GM12878 (cell line): ENCODE data around the gene CCDC51. TPM values are rescaled to one million over a fixed set of nuclear protein-coding genes. Genes with fewer than 3 reads are reported as not detected.

ENCODE experiments used
- BHLHE40 ChIP-seq, 2 experiments: fragments of 450-650 bp in 1 of 2; IDR thresholded peaks; 2 replicates each; pipeline ENCODE4 v1.6.1; 2011 to 2017; ENCODE audit warnings: low read depth in 2 of 2, borderline replicate concordance in 1 of 2, improper control_type of control experiment in 1 of 2, low read length in 1 of 2, mild to moderate bottlenecking in 1 of 2
- CBFB ChIP-seq: IDR thresholded peaks from 2 replicates; pipeline ENCODE4 v1.6.1; 2016; ENCODE audit warnings: antibody characterized with exemption, low read depth
- CTCF ChIP-seq, 3 experiments: IDR thresholded peaks in 2 of 3; conservative IDR thresholded peaks in 1 of 3; 2 replicates each; pipeline ENCODE4 v1.5.1; 2011; ENCODE audit warnings: low read depth in 3 of 3, low read length in 3 of 3, mild to moderate bottlenecking in 3 of 3, control low read depth in 2 of 3, moderate library complexity in 2 of 3, inconsistent platforms in 1 of 3, mixed read lengths in 1 of 3; ENCODE audit not compliant: control insufficient read depth in 2 of 3, insufficient read depth in 1 of 3; ENCODE audit errors: extremely low read depth in 1 of 3
- ELK1 ChIP-seq: IDR thresholded peaks from 2 replicates; pipeline ENCODE4 v1.6.1; 2012; ENCODE audit warnings: low read depth, low read length, improper control_type of control experiment
- FOS ChIP-seq: IDR thresholded peaks from 3 replicates; pipeline ENCODE4 v1.6.1; 2011; ENCODE audit warnings: borderline replicate concordance; ENCODE audit not compliant: insufficient read length; ENCODE audit errors: extremely low read depth
- FOXK2 ChIP-seq: fragments of 450-650 bp; IDR thresholded peaks from 2 replicates; pipeline ENCODE4 v1.6.1; 2017; ENCODE audit warnings: mild to moderate bottlenecking, moderate library complexity
- HCFC1 ChIP-seq: fragments of 150-350 bp; IDR thresholded peaks from 2 replicates; pipeline ENCODE4 v1.6.1; 2014; ENCODE audit warnings: low read length
- HDAC2 ChIP-seq: fragments of 200-600 bp; sonication (generic); IDR thresholded peaks from 2 replicates; pipeline ENCODE4 v1.6.1; 2017
- HDAC6 ChIP-seq: fragments of 200-600 bp; sonication (generic); IDR thresholded peaks from one replicate; pipeline ENCODE4 v1.8.0; 2017; ENCODE audit warnings: antibody characterized with exemption; ENCODE audit not compliant: unreplicated experiment
- HSF1 ChIP-seq: fragments of 150-350 bp; IDR thresholded peaks from 2 replicates; pipeline ENCODE4 v1.6.1; 2014; ENCODE audit warnings: mild to moderate bottlenecking, low read depth, low read length
- IKZF1 ChIP-seq: fragments of 450-650 bp; conservative IDR thresholded peaks from 2 replicates; pipeline ENCODE4 v1.6.1; 2017; ENCODE audit warnings: antibody characterized with exemption, mild to moderate bottlenecking
- MAX ChIP-seq: IDR thresholded peaks from 2 replicates; pipeline ENCODE4 v1.6.1; 2012; ENCODE audit warnings: low read depth, low read length, improper control_type of control experiment
- MYC ChIP-seq: IDR thresholded peaks from 2 replicates; pipeline ENCODE4 v1.6.1; 2011; ENCODE audit warnings: mild to moderate bottlenecking, low read length, moderate library complexity, inconsistent platforms; ENCODE audit not compliant: insufficient read depth, insufficient replicate concordance, insufficient read length, severe bottlenecking
- NBN ChIP-seq: fragments of 450-650 bp; IDR thresholded peaks from 2 replicates; pipeline ENCODE4 v1.6.1; 2016
- NFYA ChIP-seq: IDR thresholded peaks from 2 replicates; pipeline ENCODE4 v1.6.1; 2011; ENCODE audit warnings: low read depth, mild to moderate bottlenecking, low read length, improper control_type of control experiment, borderline replicate concordance
- NR2F1 ChIP-seq: fragments of 450-650 bp; conservative IDR thresholded peaks from 2 replicates; pipeline ENCODE4 v1.6.1; 2017; ENCODE audit warnings: mild to moderate bottlenecking
- NRF1 ChIP-seq: conservative IDR thresholded peaks from 2 replicates; pipeline ENCODE4 v1.6.1; 2011; ENCODE audit warnings: mild to moderate bottlenecking, low read depth, low read length, improper control_type of control experiment
- PAX5 ChIP-seq: IDR thresholded peaks from 2 replicates; pipeline ENCODE4 v1.6.1; 2011; ENCODE audit warnings: low read depth, low read length, borderline replicate concordance
- POLR2A ChIP-seq: IDR thresholded peaks from 2 replicates; pipeline ENCODE4 v1.6.1; 2011; ENCODE audit warnings: low read depth, mild to moderate bottlenecking, low read length
- RBBP5 ChIP-seq: fragments of 200-600 bp; sonication (generic); conservative IDR thresholded peaks from 2 replicates; pipeline ENCODE4 v1.6.1; 2016
- RELA ChIP-seq: fragments of 450-650 bp; IDR thresholded peaks from 2 replicates; pipeline ENCODE4 v1.8.0; 2014; ENCODE audit warnings: borderline replicate concordance; ENCODE audit not compliant: partially characterized antibody
- SMC3 ChIP-seq: IDR thresholded peaks from 2 replicates; pipeline ENCODE4 v1.6.1; 2011; ENCODE audit warnings: low read length, improper control_type of control experiment, borderline replicate concordance
- STAT3 ChIP-seq: IDR thresholded peaks from 2 replicates; pipeline ENCODE4 v1.6.1; 2011; ENCODE audit warnings: low read depth, low read length, improper control_type of control experiment
- TARDBP ChIP-seq: IDR thresholded peaks from 2 replicates; pipeline ENCODE4 v1.6.1; 2016; ENCODE audit warnings: borderline replicate concordance
- TCF3 ChIP-seq: IDR thresholded peaks from 2 replicates; pipeline ENCODE4 v1.6.1; 2012; ENCODE audit warnings: low read depth, mild to moderate bottlenecking, low read length, borderline replicate concordance; ENCODE audit not compliant: insufficient read depth
- ZNF274 ChIP-seq: IDR thresholded peaks from one replicate; pipeline ENCODE4 v1.8.0; 2011; ENCODE audit not compliant: insufficient read length, insufficient read depth
- ZNF622 ChIP-seq: fragments of 450-650 bp; IDR thresholded peaks from 2 replicates; pipeline ENCODE4 v1.6.1; 2017; ENCODE audit warnings: mild to moderate bottlenecking, inconsistent platforms
- ZSCAN29 ChIP-seq: fragments of 450-650 bp; IDR thresholded peaks from 2 replicates; pipeline ENCODE4 v1.6.1; 2017; ENCODE audit warnings: mild to moderate bottlenecking, moderate library complexity
- ZZZ3 ChIP-seq: IDR thresholded peaks from 2 replicates; pipeline ENCODE4 v1.6.1; 2011; ENCODE audit warnings: low read depth; ENCODE audit not compliant: control insufficient read depth, insufficient read length
- polyA plus RNA-seq, 11 experiments: library from polyadenylated mRNA; depleted of rRNA in 4 of 11; unstranded in 6 of 11; stranded (reverse) in 5 of 11; fragments of >200 nt; fragmentation: Nextera tagmentation in 4 of 11; fragmentation: Illumina TruSeq in 1 of 11; extraction: Ambion mirVana in 4 of 11; extraction: Trizol in 1 of 11; gene quantifications; 1 replicate in 1 of 11; 2 replicates in 10 of 11; pipeline versions ENCODE4 v1.2.1 to v1.2.3, GENCODE V29; 2011 to 2016; ENCODE audit warnings: inconsistent platforms in 2 of 11, missing spikeins in 2 of 11, low read depth in 1 of 11
- total RNA-seq, 4 experiments: library from RNA; depleted of rRNA in 3 of 4; stranded (reverse); fragments of >200 nt in 3 of 4; fragmentation: Illumina TruSeq in 1 of 4; extraction: Trizol in 1 of 4; gene quantifications; 2 replicates each; pipeline versions ENCODE4 v1.2.1 to v1.2.3, GENCODE V29; 2013 to 2021

The CCDC51 gene
- total and polyA plus RNA-seq, 10 of the 15 experiments (the other 5 are each of a cell fraction or from before 2014, with no cell fraction given): 10.6 to 54.9 (median 28.5) TPM

DNA sequence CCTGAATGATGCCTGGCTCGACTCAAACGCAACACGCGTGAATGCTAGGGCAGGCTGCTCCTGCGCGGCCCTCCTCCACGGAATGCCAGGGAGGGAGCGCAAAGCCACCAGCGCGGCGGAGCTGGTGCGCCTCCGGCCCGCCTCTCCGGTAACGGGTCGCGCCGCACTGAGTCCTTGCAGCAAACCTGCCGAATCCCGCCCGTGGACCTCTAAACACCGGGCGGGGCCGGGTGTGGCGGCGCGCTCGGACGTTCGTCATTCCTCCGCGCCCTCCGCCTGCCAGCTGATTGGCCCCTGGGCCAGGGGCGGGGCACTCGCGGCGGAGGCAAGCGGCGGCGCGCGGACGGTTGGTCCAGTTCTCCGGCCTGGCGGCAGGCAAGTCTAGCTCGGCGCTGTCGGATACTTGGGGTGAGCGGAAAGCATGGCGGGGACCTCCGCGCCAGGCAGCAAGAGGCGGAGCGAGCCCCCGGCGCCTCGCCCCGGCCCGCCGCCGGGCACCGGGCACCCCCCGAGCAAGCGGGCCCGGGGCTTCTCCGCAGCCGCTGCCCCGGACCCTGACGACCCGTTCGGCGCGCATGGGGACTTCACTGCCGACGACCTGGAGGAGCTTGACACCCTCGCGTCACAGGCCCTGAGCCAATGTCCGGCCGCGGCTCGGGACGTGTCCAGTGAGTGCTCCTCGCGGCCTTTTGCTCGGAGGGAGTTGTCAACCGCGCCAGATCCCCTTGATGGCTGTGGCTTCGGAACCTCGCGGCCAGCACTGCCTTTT, 6.7 kb upstream of the CCDC51 start, which contains the start of gene ATRIP (continued):
- TF ChIP-seq HSF1 (no peak; the same call in 1 of the 2 replicates), FOXK2 (no peak), RELA (peak; percentile 61), TARDBP (no peak), ZSCAN29 (no peak), MYC (no peak), STAT3 (no peak), ZZZ3 (no peak), HDAC2 (no peak), NR2F1 (peak; percentile 55), NFYA (no peak), MAX (peak; percentile 85; the same call in 1 of the 2 replicates), ZNF274 (no peak), FOS (no peak), CTCF (IDR thresholded peaks at IDR 0.05 in 2 of 3, conservative IDR thresholded peaks at IDR 0.05 in 1 of 3; ENCODE audit: control insufficient read depth in 2 of 3, extremely low read depth in 1 of 3, insufficient read depth in 1 of 3, low read depth in 3 of 3, low read length in 3 of 3) (no peak), POLR2A (peak; percentile 98), TCF3 (no peak), NRF1 (no peak), ELK1 (no peak), BHLHE40 (IDR thresholded peaks at IDR 0.05; ENCODE audit: borderline replicate concordance in 1 of 2, low read depth in 2 of 2, low read length in 1 of 2) (peak in 1 of 2 experiments; percentile 68; a peak in 2 of 4 replicates), IKZF1 (peak; percentile 73), SMC3 (no peak), HDAC6 (no peak), PAX5 (no peak), CBFB (peak; percentile 68; the same call in 1 of the 2 replicates), ZNF622 (no peak), NBN (peak; percentile 68; the same call in 1 of the 2 replicates), HCFC1 (peak; percentile 77), RBBP5 (0 out of 2 replicates have a peak, but pooled peaks have one; percentile 20)
